Lung (tissue), 12 donors: ENCODE data around the gene PIGU. TPM values are rescaled to one million over a fixed set of nuclear protein-coding genes. Genes with fewer than 3 reads are reported as not detected.

Experiments used
- ATAC-seq: fragments of 200-7000 bp; cut with Tn5 transposase; one replicate; pipeline ENCODE4 v1.9.1; 2020; ENCODE audit warnings: moderate number of reproducible peaks; ENCODE audit not compliant: insufficient read depth, low FRiP score
- DNase-seq, 3 donors: peaks; one replicate each; pipeline ENCODE4 v3.0.0-alpha.2; 2013 to 2017
- H3K27ac ChIP-seq, 2 donors: one replicate each; pipeline ENCODE4 v1.5.1; 2013; ENCODE audit warnings: mild to moderate bottlenecking in 2 of 2, moderate library complexity in 2 of 2, control low read depth in 1 of 2, inconsistent platforms in 1 of 2, low read depth in 1 of 2, low read length in 1 of 2
- H3K27me3 ChIP-seq, 3 donors: one replicate each; pipeline ENCODE4 v1.5.1; 2013; ENCODE audit warnings: low read length in 2 of 3; ENCODE audit not compliant: control insufficient read depth in 3 of 3, insufficient read depth in 3 of 3
- H3K36me3 ChIP-seq, 4 donors: one replicate each; pipeline ENCODE4 v1.5.1; 2013; ENCODE audit warnings: low read length in 4 of 4, mild to moderate bottlenecking in 1 of 4, moderate library complexity in 1 of 4; ENCODE audit not compliant: control insufficient read depth in 4 of 4, insufficient read depth in 4 of 4
- H3K4me1 ChIP-seq, 5 donors: one replicate each; pipeline ENCODE4 v1.5.1; 2013; ENCODE audit warnings: low read length in 5 of 5, mild to moderate bottlenecking in 2 of 5, moderate library complexity in 1 of 5; ENCODE audit not compliant: control insufficient read depth in 5 of 5, insufficient read depth in 5 of 5
- H3K4me3 ChIP-seq: one replicate; pipeline ENCODE4 v1.5.1; 2013; ENCODE audit warnings: mild to moderate bottlenecking, control low read depth, moderate library complexity
- H3K9ac ChIP-seq, 2 donors: one replicate each; pipeline ENCODE4 v1.5.1; 2013; ENCODE audit warnings: low read length in 2 of 2, control low read depth in 1 of 2; ENCODE audit not compliant: insufficient read depth in 1 of 2
- H3K9me3 ChIP-seq, 4 donors: one replicate each; pipeline ENCODE4 v1.5.1; 2013; ENCODE audit warnings: low read length in 3 of 4, mild to moderate bottlenecking in 1 of 4, moderate library complexity in 1 of 4; ENCODE audit not compliant: control insufficient read depth in 4 of 4, insufficient read depth in 3 of 4
- CTCF ChIP-seq: IDR thresholded peaks from 2 replicates; pipeline ENCODE4 v1.5.1; 2012; ENCODE audit warnings: mild to moderate bottlenecking; ENCODE audit errors: control extremely low read depth, extremely low read depth
- WGBS, 2 donors: extraction: QIAGEN DNeasy Blood & Tissue Kit; methylation state at CpG; one replicate each; pipeline ENCODE4 v1.1.7; 2013; 5-methylcytosine and 5-hydroxymethylcytosine counted together
- polyA plus RNA-seq, 2 donors: library from polyadenylated mRNA; stranded (reverse); fragments of 200-250 nt; gene quantifications; one replicate each; pipeline ENCODE4 v1.2.1, GENCODE V29; 2013
- total RNA-seq, 2 donors: library from RNA; depleted of rRNA in 1 of 2; stranded (reverse); fragments of >200 nt in 1 of 2; gene quantifications; one replicate each; pipeline ENCODE4 v1.2.1, GENCODE V29; 2014 to 2021
- donor health status: control.
- donor health status: control.
- donor health status: Bipolar disorder and iron deficiency.
- donor health status: healthy.
- donor health status: DM: yes; HTN: yes; CAD: no.

Gene PIGU
- total and polyA plus RNA-seq, 4 donors, result 15.7 to 21.2 (median 20.1) TPM

GRCh38 chr20:34689486-34689885 lies 12.6 kb upstream of the PIGU start:
- no peak for TF ChIP-seq CTCF
- H3K9me3 ChIP-seq, result no peaks in the 10 kb centered on the region
- H3K4me3 ChIP-seq, result no peak overlapping the region
- no peaks in the 10 kb centered on the region for H3K36me3 ChIP-seq
- peaks cover 0 to 3% (median 0%) of the 10 kb centered on the region in 5 donors for H3K4me1 ChIP-seq
- H3K27ac ChIP-seq, result no peak overlapping the region
- H3K9ac ChIP-seq, result no peak overlapping the region
- no peak for DNase-seq
- WGBS, 2 donors, result 76 to 77% methylated on average over 2 of the region's 2 CpGs
- ATAC-seq, result no peak
- no peaks in the 10 kb centered on the region for H3K27me3 ChIP-seq

- no peak for TF ChIP-seq CTCF
- H3K27me3 ChIP-seq, result no peaks in the 10 kb centered on the region
- H3K9me3 ChIP-seq, result no peaks in the 10 kb centered on the region
Observed at GRCh38 chr20:34683667-34684066, 6.8 kb upstream of the PIGU start.

GRCh38 chr20:34680586-34681175 lies 3.8 kb upstream of the PIGU start:
- ATAC-seq, result no peak
- Histone ChIP-seq H3K27me3 (no peaks in the 10 kb centered on the region), H3K4me1 (peaks cover 0 to 5% (median 0%) of the 10 kb centered on the region in 5 donors), H3K9me3 (no peaks in the 10 kb centered on the region), H3K36me3 (no peaks in the 10 kb centered on the region), H3K27ac (no peak overlapping the region), H3K9ac (no peak overlapping the region), H3K4me3 (no peak overlapping the region)
- no peak for DNase-seq
- no peak for TF ChIP-seq CTCF

More at GRCh38 chr20:34683667-34684066, 6.8 kb upstream of the PIGU start:
- ATAC-seq (no peak), DNase-seq (no peak)
- no peak overlapping the region for H3K9ac ChIP-seq
- H3K4me3 ChIP-seq, result no peak overlapping the region
- 94 to 98% methylated on average over 3 of the region's 3 CpGs for WGBS, 2 donors
- no peaks in the 10 kb centered on the region for H3K4me1 ChIP-seq
- H3K36me3 ChIP-seq, result no peaks in the 10 kb centered on the region
- H3K27ac ChIP-seq, result no peak overlapping the region
